ENCODE measurements around the gene ZMYM5.

DNA sequence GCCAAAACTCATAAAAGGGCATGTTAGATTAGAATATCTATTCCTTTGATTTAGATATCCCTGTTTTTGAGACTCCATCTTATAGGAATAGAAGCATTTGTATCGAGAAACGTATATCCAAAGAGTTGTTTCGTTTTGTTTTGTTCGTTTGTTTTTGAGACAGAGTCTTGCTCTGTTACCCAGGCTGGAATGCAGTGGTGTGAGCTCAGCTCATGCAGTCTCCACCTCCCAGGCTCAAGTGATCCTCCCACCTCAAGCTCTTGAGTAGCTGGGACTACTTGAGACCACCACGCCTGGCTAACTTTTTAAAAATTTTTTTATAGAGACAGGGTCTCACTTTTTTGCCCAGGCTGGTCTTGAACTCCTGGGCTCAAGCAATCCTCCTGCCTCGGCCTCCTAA, 26.6 kb upstream of the ZMYM5 start:
- TF ChIP-seq, protein P1, sequence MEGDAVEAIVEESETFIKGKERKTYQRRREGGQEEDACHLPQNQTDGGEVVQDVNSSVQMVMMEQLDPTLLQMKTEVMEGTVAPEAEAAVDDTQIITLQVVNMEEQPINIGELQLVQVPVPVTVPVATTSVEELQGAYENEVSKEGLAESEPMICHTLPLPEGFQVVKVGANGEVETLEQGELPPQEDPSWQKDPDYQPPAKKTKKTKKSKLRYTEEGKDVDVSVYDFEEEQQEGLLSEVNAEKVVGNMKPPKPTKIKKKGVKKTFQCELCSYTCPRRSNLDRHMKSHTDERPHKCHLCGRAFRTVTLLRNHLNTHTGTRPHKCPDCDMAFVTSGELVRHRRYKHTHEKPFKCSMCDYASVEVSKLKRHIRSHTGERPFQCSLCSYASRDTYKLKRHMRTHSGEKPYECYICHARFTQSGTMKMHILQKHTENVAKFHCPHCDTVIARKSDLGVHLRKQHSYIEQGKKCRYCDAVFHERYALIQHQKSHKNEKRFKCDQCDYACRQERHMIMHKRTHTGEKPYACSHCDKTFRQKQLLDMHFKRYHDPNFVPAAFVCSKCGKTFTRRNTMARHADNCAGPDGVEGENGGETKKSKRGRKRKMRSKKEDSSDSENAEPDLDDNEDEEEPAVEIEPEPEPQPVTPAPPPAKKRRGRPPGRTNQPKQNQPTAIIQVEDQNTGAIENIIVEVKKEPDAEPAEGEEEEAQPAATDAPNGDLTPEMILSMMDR (IDR thresholded peaks at IDR 0.05; ENCODE audit: low read depth, low read length, poor library complexity, severe bottlenecking) = no peak
- no peak for TF ChIP-seq EZH2phosphoT487 (IDR thresholded peaks at IDR 0.05; ENCODE audit: borderline replicate concordance, low read length)
